Myometrial cell (primary cell): ENCODE results near the gene DCAF7. TPM values are rescaled to one million over a fixed set of nuclear protein-coding genes. Genes with fewer than 3 reads are reported as not detected.

Experiments
- total RNA-seq: library from RNA; depleted of rRNA; stranded (reverse); fragments of >200 nt; gene quantifications from 2 replicates; pipeline ENCODE4 v1.2.3, GENCODE V29; 2015

The DCAF7 gene, protein sequence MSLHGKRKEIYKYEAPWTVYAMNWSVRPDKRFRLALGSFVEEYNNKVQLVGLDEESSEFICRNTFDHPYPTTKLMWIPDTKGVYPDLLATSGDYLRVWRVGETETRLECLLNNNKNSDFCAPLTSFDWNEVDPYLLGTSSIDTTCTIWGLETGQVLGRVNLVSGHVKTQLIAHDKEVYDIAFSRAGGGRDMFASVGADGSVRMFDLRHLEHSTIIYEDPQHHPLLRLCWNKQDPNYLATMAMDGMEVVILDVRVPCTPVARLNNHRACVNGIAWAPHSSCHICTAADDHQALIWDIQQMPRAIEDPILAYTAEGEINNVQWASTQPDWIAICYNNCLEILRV
- 28.3 and 34.4 TPM in 2 replicates for total RNA-seq

DNA sequence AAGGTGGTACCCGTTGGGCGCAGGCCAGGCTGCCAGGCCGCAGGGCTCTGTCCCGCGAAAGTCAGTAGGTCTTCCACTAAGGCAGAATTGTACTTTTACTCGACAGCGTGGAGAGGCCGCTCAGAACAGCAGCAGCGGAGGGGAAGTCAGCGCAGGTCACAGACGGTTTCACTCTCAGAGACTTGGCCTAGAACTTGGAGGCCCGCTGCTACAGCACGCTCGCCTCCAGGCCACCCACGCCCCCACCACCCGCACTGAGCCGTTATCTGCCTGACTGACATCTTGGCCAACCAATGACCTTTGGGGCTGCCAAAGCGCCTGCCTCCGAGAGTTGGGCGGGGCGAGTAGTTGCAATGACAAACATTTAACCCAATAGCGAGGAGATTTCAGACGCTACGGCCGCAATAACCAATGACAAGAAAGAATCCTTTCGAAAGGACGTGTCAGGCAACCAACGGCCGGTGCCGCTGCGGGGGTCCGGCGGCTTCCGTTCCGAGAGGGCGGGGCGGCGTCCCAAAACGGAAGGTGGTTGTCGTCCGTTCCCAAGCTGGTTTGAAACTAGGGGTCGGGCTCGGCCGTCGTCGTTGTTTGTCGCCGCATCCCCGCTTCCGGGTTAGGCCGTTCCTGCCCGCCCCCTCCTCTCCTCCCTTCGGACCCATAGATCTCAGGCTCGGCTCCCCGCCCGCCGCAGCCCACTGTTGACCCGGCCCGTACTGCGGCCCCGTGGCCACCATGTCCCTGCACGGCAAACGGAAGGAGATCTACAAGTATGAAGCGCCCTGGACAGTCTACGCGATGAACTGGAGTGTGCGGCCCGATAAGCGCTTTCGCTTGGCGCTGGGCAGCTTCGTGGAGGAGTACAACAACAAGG, at the start of gene DCAF7:
Gene DCAF7 (plus strand): TSS at position 532 of the 871 bp plus-strand sequence. CDS start 201 bp downstream, at position 733.

DNA sequence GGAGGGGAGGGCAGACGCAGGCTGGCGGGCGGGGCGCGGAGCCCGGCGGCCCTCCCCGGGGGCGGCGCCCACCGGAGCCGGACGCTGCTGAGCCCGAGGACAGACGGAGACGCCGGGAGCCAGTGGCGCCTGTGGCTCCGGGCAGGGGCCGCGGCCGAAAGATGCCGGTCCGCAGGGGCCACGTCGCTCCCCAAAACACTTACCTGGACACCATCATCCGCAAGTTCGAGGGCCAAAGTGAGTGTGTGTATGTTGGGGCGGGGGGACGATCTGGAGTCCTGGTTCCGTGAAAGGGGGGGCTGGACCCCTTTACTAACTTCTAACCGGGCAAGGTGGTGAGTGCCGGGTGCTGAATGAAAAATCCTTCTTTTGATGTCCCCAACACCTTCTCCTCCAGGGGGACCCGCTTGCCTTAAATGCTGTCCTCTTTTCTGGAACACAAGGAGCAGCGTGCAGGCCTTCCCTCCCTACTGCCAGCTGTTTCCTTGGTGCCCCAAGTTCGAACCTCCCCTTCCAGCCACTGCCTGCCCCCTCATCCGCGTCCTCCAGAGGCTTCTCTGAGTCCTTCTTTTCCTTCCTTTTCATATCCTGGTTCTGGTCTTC, 26.9 kb upstream of the DCAF7 start, which contains the start of gene KCNH6:
Gene KCNH6 (plus strand): TSS at position 106 of the 603 bp plus-strand sequence. CDS start 56 bp downstream, at position 162.

DNA sequence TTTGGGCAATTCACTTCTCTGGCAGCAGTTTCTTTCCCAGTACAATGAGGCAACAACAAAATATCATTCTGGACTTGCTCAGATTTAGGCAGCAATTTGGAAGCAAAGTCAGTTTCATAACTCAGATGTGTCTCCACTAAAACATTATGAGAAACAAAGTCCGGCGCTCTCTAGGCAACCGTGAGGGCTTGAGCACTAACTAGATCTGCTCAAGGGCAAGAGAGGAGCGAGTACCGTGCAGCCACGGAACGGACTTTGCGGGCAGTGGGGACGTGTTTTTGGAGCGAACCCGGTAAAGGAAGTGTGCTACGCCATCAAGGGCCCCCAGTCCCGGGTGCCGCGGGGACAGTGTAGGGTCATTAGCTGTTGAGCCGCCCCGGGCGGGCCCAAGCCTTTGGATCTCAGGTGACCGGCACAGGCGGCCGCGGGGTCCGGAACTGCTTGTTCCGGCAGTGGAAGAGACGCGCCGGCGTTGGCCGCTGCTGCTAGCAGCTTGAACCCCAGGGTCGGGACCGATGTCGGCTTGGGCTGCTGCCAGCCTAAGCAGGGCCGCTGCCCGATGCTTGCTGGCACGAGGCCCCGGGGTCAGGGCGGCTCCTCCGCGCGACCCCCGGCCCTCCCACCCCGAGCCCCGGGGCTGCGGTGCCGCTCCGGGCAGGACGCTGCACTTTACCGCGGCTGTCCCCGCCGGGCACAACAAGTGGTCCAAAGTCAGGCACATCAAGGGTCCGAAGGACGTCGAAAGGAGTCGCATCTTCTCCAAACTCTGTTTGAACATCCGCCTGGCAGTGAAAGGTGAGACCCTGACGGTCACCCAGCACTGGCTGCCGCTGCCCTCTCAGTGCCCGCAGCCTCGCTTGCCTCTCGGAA, 50.5 kb downstream of the DCAF7 start, which contains the start of gene TACO1:
Gene TACO1 (plus strand): TSS at position 327 of the 870 bp plus-strand sequence. CDS start 189 bp downstream, at position 516.

DNA sequence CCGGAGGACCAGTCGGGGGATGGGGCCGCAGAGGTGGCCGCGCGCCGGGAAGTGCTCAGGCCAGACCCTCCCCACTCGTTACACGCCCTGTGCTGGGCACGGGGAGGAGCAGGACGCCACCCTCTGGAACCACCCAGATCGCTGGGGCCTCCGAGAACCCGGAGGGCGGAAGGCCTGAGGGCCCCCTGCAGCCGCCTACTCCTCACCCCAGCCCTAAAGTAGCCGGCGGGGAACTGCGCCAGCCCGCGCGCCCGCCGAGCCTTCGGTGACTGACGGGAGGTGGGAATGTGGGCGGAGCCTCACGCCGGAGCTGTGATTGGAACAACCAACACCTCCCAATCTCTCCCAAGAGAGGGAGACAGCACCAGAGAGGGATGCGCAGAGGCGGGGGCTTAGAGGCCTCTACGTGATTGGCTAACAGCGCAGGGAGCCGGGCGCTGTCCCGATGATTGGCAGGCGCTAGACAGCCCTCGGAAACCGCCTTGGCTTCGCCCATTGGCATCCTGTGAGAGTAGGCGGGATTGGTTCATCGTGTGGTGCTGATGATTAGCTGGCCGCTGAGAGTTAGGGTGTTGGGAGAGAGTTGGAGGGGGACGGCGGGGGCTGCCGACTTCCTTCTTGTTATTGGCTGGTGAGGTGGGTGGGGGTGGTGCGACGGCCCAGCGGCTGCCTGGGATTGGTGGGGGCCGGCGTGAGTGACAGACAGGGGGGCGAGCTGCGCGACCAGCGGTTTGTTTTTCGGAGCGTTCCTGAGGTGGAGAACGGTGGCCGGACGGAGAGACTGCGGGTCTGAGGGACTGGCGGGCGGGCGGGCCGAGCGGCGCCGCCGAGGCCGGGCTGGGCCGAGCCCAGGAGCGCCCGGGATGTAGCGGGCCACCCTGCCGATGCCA, 71.7 kb downstream of the DCAF7 start, which contains the start of gene MAP3K3:
Gene MAP3K3 (plus strand): TSS at position 734 of the 890 bp plus-strand sequence. CDS start 343 bp downstream, outside the sequence.

Other genes starting within 250 kb of the DCAF7 start
- 15.6 and 27.4 TPM in 2 replicates for gene CYB561, start 104.2 kb upstream of the DCAF7 start, total RNA-seq
- 1.9 and 5.5 TPM in 2 replicates for gene ACE, start 73.4 kb upstream of the DCAF7 start, total RNA-seq
- not detected in 2 replicates for gene KCNH6, start 27.1 kb upstream of the DCAF7 start, total RNA-seq
- gene TACO1, start 50.4 kb downstream of the DCAF7 start, total RNA-seq, result 28.8 and 32.6 TPM in 2 replicates
- 23.7 and 27.4 TPM in 2 replicates for gene MAP3K3, start 71.9 kb downstream of the DCAF7 start, total RNA-seq
- 5.5 and 8.0 TPM in 2 replicates for gene LIMD2, start 149.6 kb downstream of the DCAF7 start, total RNA-seq
- gene STRADA, start 191.3 kb downstream of the DCAF7 start, total RNA-seq, result 22.5 and 32.9 TPM in 2 replicates
- gene CCDC47, start 223.1 kb downstream of the DCAF7 start, total RNA-seq, result 25.5 and 31.1 TPM in 2 replicates
- gene DDX42, start 223.7 kb downstream of the DCAF7 start, total RNA-seq, result 35.5 and 39.2 TPM in 2 replicates